ENCODE data around the gene ESRRB.
A peak's percentile ranks its signal among the peaks of the same experiment; 100 is the strongest.

The ESRRB gene

GRCh38 chr14:76490111-76490510 lies 114.2 kb downstream of the ESRRB start:
- H3K4me3 ChIP-seq (ENCODE audit: low read depth, low read length), result no peak overlapping the region
- TF ChIP-seq CTCF (IDR thresholded peaks at IDR 0.05; ENCODE audit: low read depth, low read length, missing control alignments), result no peak
- no peak for DNase-seq (ENCODE audit: low read depth)

- H3K4me3 ChIP-seq (ENCODE audit: low read depth, low read length), result no peak overlapping the region
- TF ChIP-seq CTCF (IDR thresholded peaks at IDR 0.05; ENCODE audit: low read depth, low read length, missing control alignments), result no peak
- no peak for DNase-seq (ENCODE audit: low read depth)
These were observed 114.8 kb downstream of the ESRRB start for GRCh38 chr14:76490735-76491134.

GRCh38 chr14:76491172-76491930 lies 115.4 kb downstream of the ESRRB start:
- no peak for TF ChIP-seq CTCF (IDR thresholded peaks at IDR 0.05; ENCODE audit: low read depth, low read length, missing control alignments)
- DNase-seq (ENCODE audit: low read depth), result no peak
- no peak overlapping the region for H3K4me3 ChIP-seq (ENCODE audit: low read depth, low read length)

- no peak for TF ChIP-seq CTCF (IDR thresholded peaks at IDR 0.05; ENCODE audit: low read depth, low read length, missing control alignments)
- DNase-seq (ENCODE audit: low read depth), result no peak
These were observed 120.0 kb downstream of the ESRRB start for GRCh38 chr14:76495983-76496382.

GRCh38 chr14:76496595-76496994 lies 120.7 kb downstream of the ESRRB start:
- no peak overlapping the region for H3K4me3 ChIP-seq (ENCODE audit: low read depth, low read length)
- no peak for TF ChIP-seq CTCF (IDR thresholded peaks at IDR 0.05; ENCODE audit: low read depth, low read length, missing control alignments)
- no peak for DNase-seq (ENCODE audit: low read depth)

More at GRCh38 chr14:76495983-76496382, 120.0 kb downstream of the ESRRB start:
- H3K4me3 ChIP-seq (ENCODE audit: low read depth, low read length), result no peak overlapping the region

- DNase-seq (ENCODE audit: low read depth), result no peak
- TF ChIP-seq CTCF (IDR thresholded peaks at IDR 0.05; ENCODE audit: low read depth, low read length, missing control alignments), result peak; percentile 32
- no peak overlapping the region for H3K4me3 ChIP-seq (ENCODE audit: low read depth, low read length)
These were observed 121.9 kb downstream of the ESRRB start for GRCh38 chr14:76497550-76498462.

Measured in GM12864 (cell line).